ENCODE results near the gene PLCH1. TPM values are rescaled to one million over a fixed set of nuclear protein-coding genes. Genes with fewer than 3 reads are reported as not detected.

The PLCH1 gene
- total and polyA plus RNA-seq, 10 of the 15 experiments (the other 5 are each of a cell fraction or from before 2014, with no cell fraction given), result 0.03 to 0.22 (median 0.04) TPM; not detected in 5

DNA sequence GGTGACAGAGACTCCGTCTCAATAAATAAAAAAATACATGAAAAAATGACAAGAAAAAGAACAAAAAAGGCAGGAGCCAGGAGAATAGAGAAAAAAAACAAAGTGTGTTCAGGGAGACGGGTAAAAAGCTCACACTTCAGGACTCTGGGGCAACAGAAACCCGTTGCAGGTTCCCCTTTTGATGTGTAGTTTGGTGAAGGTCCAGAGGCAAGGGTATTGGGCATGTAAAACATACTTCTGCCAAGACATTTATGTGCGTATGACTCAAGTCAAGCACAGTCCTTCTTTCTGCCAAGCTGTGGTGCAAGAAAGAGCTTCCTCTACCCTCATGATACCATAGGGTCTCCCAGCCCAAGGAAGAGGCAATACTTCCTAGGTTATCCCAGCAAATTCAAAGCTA is 418.0 kb downstream of the PLCH1 start:
- H3K9ac ChIP-seq (ENCODE audit: control insufficient read depth, insufficient read depth, low read length), result no peak overlapping the region
- WGBS (ENCODE audit: insufficient coverage, insufficient replicate concordance, low lambda C conversion rate, missing lambda C conversion rate), result 42% methylated on average over 4 of the region's 4 CpGs
- POLR2A ChIA-PET, result no interaction called here
- H3K79me2 ChIP-seq (ENCODE audit: control insufficient read depth, insufficient read depth, low read length), result no peaks in the 10 kb centered on the region
- H3K9me3 ChIP-seq (replicated peaks; ENCODE audit: control insufficient read depth, insufficient read depth, low read length), result no peaks in the 10 kb centered on the region
- H4K20me1 ChIP-seq (ENCODE audit: control insufficient read depth, insufficient read depth), result no peaks in the 10 kb centered on the region
- CTCF ChIA-PET, result no interaction called here
- in situ Hi-C loops (cut with MboI), result loop anchor here (10.0 kb wide), 1 partner anchor 1002 kb away; the partner anchor contains the start of gene DHX36
- no peak overlapping the region for H2AFZ ChIP-seq (ENCODE audit: control insufficient read depth, low read depth, low read length)
- SMC1A ChIA-PET (ENCODE audit: uncharacterized antibody, unreplicated experiment), result no interaction called here
- H3K4me2 ChIP-seq (ENCODE audit: control insufficient read depth, insufficient read depth), result no peak overlapping the region
- FAIRE-seq, result no peak
- H3K27ac ChIP-seq (ENCODE audit: control insufficient read depth, insufficient read depth), result no peak overlapping the region
- no TSS peak for BruUV-seq (replicated peaks)
- H3K27me3 ChIP-seq (replicated peaks in 1 of 2; ENCODE audit: control insufficient read depth in 2 of 2, insufficient read depth in 2 of 2, low read length in 1 of 2), result no peaks in the 10 kb centered on the region
- no peak for ATAC-seq
- RAD21 ChIA-PET (ENCODE audit: unreplicated experiment), result no interaction called here
- intact Hi-C loops (cut with micrococcal nuclease; ENCODE audit: unreplicated experiment), result loop anchor here (10.0 kb wide), 1 partner anchor 642 kb away; no protein-coding TSS in a partner anchor
- H3K36me3 ChIP-seq (ENCODE audit: control insufficient read depth in 2 of 2, insufficient read depth in 2 of 2, low read length in 1 of 2), result no peaks in the 10 kb centered on the region
- H3K4me1 ChIP-seq (ENCODE audit: control insufficient read depth, insufficient read depth, low read length), result no peaks in the 10 kb centered on the region
- no peak for DNase-seq (ENCODE audit: low read depth, low spot score)
- H3K4me3 ChIP-seq, result no peak overlapping the region
- TF ChIP-seq MEF2A (IDR thresholded peaks at IDR 0.05; ENCODE audit: insufficient read depth, low read depth, low read length), result no peak
- no peak for TF ChIP-seq GATAD2B (conservative IDR thresholded peaks at IDR 0.05; ENCODE audit: low read depth)
- no peak for TF ChIP-seq PML (IDR thresholded peaks at IDR 0.05; ENCODE audit: low read length)
- no peak for TF ChIP-seq IKZF1 (conservative IDR thresholded peaks at IDR 0.05)
- no peak for TF ChIP-seq MTA2 (IDR thresholded peaks at IDR 0.05; ENCODE audit: low read depth)
- no peak for TF ChIP-seq BACH1 (IDR thresholded peaks at IDR 0.05; ENCODE audit: borderline replicate concordance)
- TF ChIP-seq NRF1 (conservative IDR thresholded peaks at IDR 0.05; ENCODE audit: low read depth, low read length), result no peak
- TF ChIP-seq, protein P1, sequence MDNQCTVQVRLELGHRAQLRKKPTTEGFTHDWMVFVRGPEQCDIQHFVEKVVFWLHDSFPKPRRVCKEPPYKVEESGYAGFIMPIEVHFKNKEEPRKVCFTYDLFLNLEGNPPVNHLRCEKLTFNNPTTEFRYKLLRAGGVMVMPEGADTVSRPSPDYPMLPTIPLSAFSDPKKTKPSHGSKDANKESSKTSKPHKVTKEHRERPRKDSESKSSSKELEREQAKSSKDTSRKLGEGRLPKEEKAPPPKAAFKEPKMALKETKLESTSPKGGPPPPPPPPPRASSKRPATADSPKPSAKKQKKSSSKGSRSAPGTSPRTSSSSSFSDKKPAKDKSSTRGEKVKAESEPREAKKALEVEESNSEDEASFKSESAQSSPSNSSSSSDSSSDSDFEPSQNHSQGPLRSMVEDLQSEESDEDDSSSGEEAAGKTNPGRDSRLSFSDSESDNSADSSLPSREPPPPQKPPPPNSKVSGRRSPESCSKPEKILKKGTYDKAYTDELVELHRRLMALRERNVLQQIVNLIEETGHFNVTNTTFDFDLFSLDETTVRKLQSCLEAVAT (IDR thresholded peaks at IDR 0.05), result no peak
- no peak for TF ChIP-seq CREB1 (IDR thresholded peaks at IDR 0.05; ENCODE audit: low read depth)
- TF ChIP-seq POLR2AphosphoS5 (IDR thresholded peaks at IDR 0.05; ENCODE audit: low read length), result no peak
- no peak for TF ChIP-seq GABPA (IDR thresholded peaks at IDR 0.05; ENCODE audit: low read depth)
- no peak for TF ChIP-seq LARP7 (IDR thresholded peaks at IDR 0.05)
- TF ChIP-seq RELA (IDR thresholded peaks at IDR 0.05; ENCODE audit: borderline replicate concordance, partially characterized antibody), result no peak
- TF ChIP-seq CBX5 (IDR thresholded peaks at IDR 0.05; ENCODE audit: low read depth), result no peak
- no peak for TF ChIP-seq ESRRA (IDR thresholded peaks at IDR 0.05; ENCODE audit: low read length)
- TF ChIP-seq, protein P2, sequence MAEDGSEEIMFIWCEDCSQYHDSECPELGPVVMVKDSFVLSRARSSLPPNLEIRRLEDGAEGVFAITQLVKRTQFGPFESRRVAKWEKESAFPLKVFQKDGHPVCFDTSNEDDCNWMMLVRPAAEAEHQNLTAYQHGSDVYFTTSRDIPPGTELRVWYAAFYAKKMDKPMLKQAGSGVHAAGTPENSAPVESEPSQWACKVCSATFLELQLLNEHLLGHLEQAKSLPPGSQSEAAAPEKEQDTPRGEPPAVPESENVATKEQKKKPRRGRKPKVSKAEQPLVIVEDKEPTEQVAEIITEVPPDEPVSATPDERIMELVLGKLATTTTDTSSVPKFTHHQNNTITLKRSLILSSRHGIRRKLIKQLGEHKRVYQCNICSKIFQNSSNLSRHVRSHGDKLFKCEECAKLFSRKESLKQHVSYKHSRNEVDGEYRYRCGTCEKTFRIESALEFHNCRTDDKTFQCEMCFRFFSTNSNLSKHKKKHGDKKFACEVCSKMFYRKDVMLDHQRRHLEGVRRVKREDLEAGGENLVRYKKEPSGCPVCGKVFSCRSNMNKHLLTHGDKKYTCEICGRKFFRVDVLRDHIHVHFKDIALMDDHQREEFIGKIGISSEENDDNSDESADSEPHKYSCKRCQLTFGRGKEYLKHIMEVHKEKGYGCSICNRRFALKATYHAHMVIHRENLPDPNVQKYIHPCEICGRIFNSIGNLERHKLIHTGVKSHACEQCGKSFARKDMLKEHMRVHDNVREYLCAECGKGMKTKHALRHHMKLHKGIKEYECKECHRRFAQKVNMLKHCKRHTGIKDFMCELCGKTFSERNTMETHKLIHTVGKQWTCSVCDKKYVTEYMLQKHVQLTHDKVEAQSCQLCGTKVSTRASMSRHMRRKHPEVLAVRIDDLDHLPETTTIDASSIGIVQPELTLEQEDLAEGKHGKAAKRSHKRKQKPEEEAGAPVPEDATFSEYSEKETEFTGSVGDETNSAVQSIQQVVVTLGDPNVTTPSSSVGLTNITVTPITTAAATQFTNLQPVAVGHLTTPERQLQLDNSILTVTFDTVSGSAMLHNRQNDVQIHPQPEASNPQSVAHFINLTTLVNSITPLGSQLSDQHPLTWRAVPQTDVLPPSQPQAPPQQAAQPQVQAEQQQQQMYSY (CRISPR knock-in tag; IDR thresholded peaks at IDR 0.05), result no peak
- TF ChIP-seq, protein P3, sequence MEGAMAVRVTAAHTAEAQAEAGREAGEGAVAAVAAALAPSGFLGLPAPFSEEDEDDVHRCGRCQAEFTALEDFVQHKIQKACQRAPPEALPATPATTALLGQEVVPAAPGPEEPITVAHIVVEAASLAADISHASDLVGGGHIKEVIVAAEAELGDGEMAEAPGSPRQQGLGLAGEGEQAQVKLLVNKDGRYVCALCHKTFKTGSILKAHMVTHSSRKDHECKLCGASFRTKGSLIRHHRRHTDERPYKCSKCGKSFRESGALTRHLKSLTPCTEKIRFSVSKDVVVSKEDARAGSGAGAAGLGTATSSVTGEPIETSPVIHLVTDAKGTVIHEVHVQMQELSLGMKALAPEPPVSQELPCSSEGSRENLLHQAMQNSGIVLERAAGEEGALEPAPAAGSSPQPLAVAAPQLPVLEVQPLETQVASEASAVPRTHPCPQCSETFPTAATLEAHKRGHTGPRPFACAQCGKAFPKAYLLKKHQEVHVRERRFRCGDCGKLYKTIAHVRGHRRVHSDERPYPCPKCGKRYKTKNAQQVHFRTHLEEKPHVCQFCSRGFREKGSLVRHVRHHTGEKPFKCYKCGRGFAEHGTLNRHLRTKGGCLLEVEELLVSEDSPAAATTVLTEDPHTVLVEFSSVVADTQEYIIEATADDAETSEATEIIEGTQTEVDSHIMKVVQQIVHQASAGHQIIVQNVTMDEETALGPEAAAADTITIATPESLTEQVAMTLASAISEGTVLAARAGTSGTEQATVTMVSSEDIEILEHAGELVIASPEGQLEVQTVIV (IDR thresholded peaks at IDR 0.05; ENCODE audit: borderline replicate concordance, partially characterized antibody), result no peak
- TF ChIP-seq, protein P4, sequence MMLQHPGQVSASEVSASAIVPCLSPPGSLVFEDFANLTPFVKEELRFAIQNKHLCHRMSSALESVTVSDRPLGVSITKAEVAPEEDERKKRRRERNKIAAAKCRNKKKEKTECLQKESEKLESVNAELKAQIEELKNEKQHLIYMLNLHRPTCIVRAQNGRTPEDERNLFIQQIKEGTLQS (IDR thresholded peaks at IDR 0.05; ENCODE audit: borderline replicate concordance, extremely low read depth, low read depth, low read length), result no peak
- TF ChIP-seq SPI1 (IDR thresholded peaks at IDR 0.05; ENCODE audit: borderline replicate concordance, insufficient read depth, low read depth, low read length), result no peak
